Thymus (tissue), 11 donors: ENCODE results near the gene MAGI1. TPM values are rescaled to one million over a fixed set of nuclear protein-coding genes. Genes with fewer than 3 reads are reported as not detected.

Experiments used
- DNase-seq, 9 donors: peaks; one replicate each; pipeline ENCODE4 v3.0.0-alpha.2; 2013; ENCODE audit warnings: low spot score in 9 of 9, low read depth in 6 of 9, missing footprints in 1 of 9
- H3K27ac ChIP-seq, 2 donors: one replicate each; pipeline ENCODE4 v1.5.1; 2013; ENCODE audit warnings: control low read depth in 1 of 2, low read depth in 1 of 2, low read length in 1 of 2, mild to moderate bottlenecking in 1 of 2, moderate library complexity in 1 of 2
- H3K27me3 ChIP-seq, 2 donors: one replicate each; pipeline ENCODE4 v1.5.1; 2013; ENCODE audit warnings: low read length in 1 of 2; ENCODE audit not compliant: control insufficient read depth in 2 of 2, insufficient read depth in 1 of 2
- H3K36me3 ChIP-seq, 2 donors: one replicate each; pipeline ENCODE4 v1.5.1; 2013; ENCODE audit warnings: low read length in 1 of 2, mild to moderate bottlenecking in 1 of 2, moderate library complexity in 1 of 2; ENCODE audit not compliant: control insufficient read depth in 2 of 2, insufficient read depth in 2 of 2
- H3K4me1 ChIP-seq, 2 donors: one replicate each; pipeline ENCODE4 v1.5.1; 2013; ENCODE audit warnings: low read length in 2 of 2; ENCODE audit not compliant: control insufficient read depth in 2 of 2, insufficient read depth in 2 of 2
- H3K4me3 ChIP-seq, 2 donors: one replicate each; pipeline ENCODE4 v1.5.1; 2013; ENCODE audit warnings: low read length in 2 of 2, control low read depth in 1 of 2, mild to moderate bottlenecking in 1 of 2
- H3K9me3 ChIP-seq, 2 donors: one replicate each; pipeline ENCODE4 v1.5.1; 2013; ENCODE audit warnings: low read length in 1 of 2, mild to moderate bottlenecking in 1 of 2; ENCODE audit not compliant: control insufficient read depth in 2 of 2, insufficient read depth in 1 of 2
- WGBS: extraction: QIAGEN DNeasy Blood & Tissue Kit; methylation state at CpG from one replicate; pipeline ENCODE4 v1.1.7; 2013; 5-methylcytosine and 5-hydroxymethylcytosine counted together
- polyA plus RNA-seq: library from polyadenylated mRNA; stranded (reverse); fragments of 200-250 nt; gene quantifications from one replicate; pipeline ENCODE4 v1.2.3, GENCODE V29; 2013
- total RNA-seq: library from RNA; stranded (reverse); fragments of 120-200 nt; gene quantifications from one replicate; pipeline ENCODE4 v1.2.4, GENCODE V29; 2013
- donor health status: healthy.

MAGI1 gene
- total and polyA plus RNA-seq, 2 donors: 5.1 to 6.1 TPM

DNA sequence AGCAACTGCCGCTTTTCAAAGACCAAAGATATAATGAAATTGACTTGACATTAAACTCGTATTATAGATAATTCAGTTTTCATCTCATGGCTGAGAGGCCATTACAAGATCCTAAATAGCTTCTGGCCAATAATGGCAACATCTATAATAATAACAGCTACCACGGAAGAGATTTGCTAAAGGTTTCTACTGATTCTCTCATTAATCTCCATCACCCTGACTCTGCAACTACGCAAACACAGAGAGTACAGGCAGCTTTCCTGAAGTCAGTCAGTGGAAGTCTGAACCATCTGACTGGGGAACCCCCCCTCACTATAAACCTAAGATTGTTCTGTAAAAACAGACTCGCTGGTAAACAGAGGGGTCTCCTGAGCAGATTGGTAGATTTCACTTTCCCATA is 257.1 kb downstream of the MAGI1 start:
- DNase-seq: no peak
- 94% methylated on average over 5 of the region's 5 CpGs for WGBS
- Histone ChIP-seq H3K4me3 (no peak overlapping the region), H3K9me3 (no peaks in the 10 kb centered on the region), H3K27ac (no peak overlapping the region), H3K4me1 (no peaks in the 10 kb centered on the region), H3K36me3 (no peaks in the 10 kb centered on the region), H3K27me3 (no peaks in the 10 kb centered on the region)

DNA sequence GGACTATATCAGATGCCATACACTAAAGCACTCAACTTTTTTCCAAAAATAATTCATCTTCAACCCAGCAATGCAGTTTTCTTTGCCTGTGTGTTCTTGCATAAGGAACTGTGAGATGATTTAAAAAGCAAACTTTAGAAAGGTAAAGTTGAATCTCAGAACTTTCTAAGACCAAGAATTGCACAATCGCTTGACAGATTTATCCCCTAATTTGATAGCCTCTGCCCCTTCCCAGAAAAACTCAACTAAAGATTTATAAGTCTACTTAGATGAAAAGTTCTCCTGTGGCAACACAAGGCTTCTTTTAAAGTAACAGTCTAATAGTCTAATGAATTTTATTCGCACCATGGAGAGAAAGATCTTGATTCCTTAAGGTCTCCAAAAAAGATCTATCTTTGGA is 259.3 kb downstream of the MAGI1 start:
- H3K9me3 ChIP-seq: no peaks in the 10 kb centered on the region
- H3K4me3 ChIP-seq: no peak overlapping the region
- no peaks in the 10 kb centered on the region for H3K27me3 ChIP-seq
- H3K36me3 ChIP-seq: no peaks in the 10 kb centered on the region
- DNase-seq: no peak
- H3K4me1 ChIP-seq: no peaks in the 10 kb centered on the region
- no peak overlapping the region for H3K27ac ChIP-seq
- WGBS: 97% methylated on average over 2 of the region's 2 CpGs

DNA sequence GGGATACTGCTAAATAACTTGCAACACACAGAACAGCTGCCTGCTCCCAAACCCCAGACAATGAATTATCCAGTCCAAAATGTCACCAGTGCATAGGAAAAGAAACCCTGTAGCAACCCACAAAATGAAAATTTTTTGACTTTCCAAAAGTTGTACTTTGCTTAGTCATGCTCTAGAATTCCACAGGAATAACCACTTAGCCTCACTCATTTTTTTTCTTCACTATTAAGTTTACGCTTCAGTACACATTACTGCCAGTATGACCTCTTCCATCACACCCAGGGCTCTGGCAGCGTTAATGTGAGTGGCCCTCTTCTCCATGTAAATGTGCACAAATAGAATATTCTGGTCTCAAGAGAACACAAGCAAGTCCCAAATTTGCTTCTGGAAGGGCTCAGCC is 259.8 kb downstream of the MAGI1 start:
- DNase-seq: no peak
- no peaks in the 10 kb centered on the region for H3K36me3 ChIP-seq
- no peaks in the 10 kb centered on the region for H3K9me3 ChIP-seq
- no peaks in the 10 kb centered on the region for H3K4me1 ChIP-seq
- H3K27me3 ChIP-seq: no peaks in the 10 kb centered on the region
- H3K27ac ChIP-seq: no peak overlapping the region
- 95% methylated on average over 2 of the region's 2 CpGs for WGBS
- H3K4me3 ChIP-seq: no peak overlapping the region

DNA sequence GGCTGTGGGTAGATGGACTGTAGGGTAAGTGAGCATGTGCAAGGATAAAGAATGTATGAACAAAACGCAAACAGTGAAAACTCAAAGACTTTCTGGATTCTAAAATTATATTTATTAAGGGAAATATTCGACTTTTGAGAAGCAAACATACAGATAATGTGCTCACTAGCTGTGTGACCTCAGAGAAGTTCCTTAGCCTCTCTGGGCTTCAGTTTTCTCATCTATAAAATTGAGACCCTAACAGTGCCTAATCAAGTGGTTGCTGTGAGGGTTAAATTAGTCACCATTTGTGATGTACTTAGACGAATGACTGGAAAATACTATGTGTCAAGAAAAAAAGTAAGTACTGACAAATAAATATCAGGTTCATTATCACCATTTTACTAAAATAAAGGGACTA is 261.7 kb downstream of the MAGI1 start:
- Histone ChIP-seq H3K9me3 (no peaks in the 10 kb centered on the region), H3K36me3 (no peaks in the 10 kb centered on the region), H3K4me3 (no peak overlapping the region), H3K27ac (no peak overlapping the region), H3K4me1 (no peaks in the 10 kb centered on the region), H3K27me3 (no peaks in the 10 kb centered on the region)
- 88% methylated on average over 3 of the region's 3 CpGs for WGBS
- DNase-seq: no peak

DNA sequence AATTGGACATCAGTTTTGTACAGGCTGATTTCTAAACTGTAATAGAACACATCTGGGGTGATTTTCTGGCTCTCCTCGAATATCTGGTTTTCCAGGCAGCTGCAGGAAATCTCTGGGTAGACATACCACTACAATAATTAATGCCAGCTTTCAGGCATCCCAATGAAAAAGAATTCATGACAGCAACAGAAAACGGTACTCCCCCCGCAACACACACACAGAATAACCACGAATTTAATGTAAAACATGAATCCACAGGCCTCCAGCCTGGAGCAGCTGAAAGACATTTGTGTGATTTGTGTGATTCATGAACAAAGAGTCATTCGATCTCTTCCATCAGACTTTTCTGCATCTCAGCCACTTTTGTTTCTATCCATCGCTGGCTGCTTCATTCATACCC is 262.2 kb downstream of the MAGI1 start:
- H3K4me1 ChIP-seq: no peaks in the 10 kb centered on the region
- H3K36me3 ChIP-seq: no peaks in the 10 kb centered on the region
- no peak overlapping the region for H3K4me3 ChIP-seq
- no peaks in the 10 kb centered on the region for H3K27me3 ChIP-seq
- WGBS: 90% methylated on average over 6 of the region's 6 CpGs
- no peak for DNase-seq
- H3K27ac ChIP-seq: no peak overlapping the region
- no peaks in the 10 kb centered on the region for H3K9me3 ChIP-seq

GRCh38 chr3:65776081-65776480 is 262.6 kb downstream of the MAGI1 start:
- DNase-seq: no peak
- H3K27me3 ChIP-seq: no peaks in the 10 kb centered on the region
- H3K9me3 ChIP-seq: no peaks in the 10 kb centered on the region
- H3K4me3 ChIP-seq: no peak overlapping the region
- H3K36me3 ChIP-seq: no peaks in the 10 kb centered on the region
- H3K4me1 ChIP-seq: no peaks in the 10 kb centered on the region
- no peak overlapping the region for H3K27ac ChIP-seq

DNA sequence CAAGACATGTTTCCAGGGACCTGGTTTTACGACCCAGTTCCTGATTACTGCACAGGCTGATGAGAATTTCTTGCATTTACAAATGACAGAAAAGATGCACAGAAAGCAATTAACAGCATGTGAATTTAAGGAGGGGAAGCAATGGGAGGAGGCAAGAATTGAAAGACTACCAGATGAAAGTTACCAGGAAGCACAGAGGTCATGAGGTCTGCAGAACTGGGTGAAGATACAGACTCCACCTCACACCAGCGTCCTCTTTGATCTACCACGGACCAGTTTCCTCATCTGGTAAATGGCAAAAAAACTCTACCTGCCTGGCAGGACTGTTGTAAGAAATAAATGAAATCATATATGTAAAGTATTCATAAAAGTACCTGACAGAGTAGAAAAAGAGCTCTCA is 266.0 kb downstream of the MAGI1 start:
- no peaks in the 10 kb centered on the region for H3K9me3 ChIP-seq
- H3K27me3 ChIP-seq: no peaks in the 10 kb centered on the region
- no peak overlapping the region for H3K4me3 ChIP-seq
- H3K27ac ChIP-seq: no peak overlapping the region
- H3K36me3 ChIP-seq: no peaks in the 10 kb centered on the region
- DNase-seq: no peak
- H3K4me1 ChIP-seq: no peaks in the 10 kb centered on the region
- WGBS: 82% methylated on average over 3 of the region's 3 CpGs

DNA sequence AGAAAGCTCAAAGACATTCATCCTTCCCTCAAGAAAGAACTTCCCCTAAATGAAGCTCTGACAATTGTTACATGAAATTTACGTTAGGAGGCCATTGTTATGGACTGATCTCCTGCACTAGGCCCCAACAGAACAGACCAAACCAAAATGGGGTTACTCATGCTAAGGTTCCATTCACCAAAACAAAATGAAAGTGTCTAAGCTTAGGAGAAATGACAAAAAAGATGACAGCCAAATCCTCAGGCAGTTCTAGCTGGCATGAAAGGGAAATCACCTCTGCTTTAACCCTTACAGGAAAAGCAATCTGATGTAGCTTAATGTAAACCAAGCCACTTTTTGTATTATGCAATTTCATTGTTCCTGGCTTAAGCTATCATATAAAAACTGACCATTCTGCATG is 271.2 kb downstream of the MAGI1 start:
- DNase-seq: no peak
- H3K27ac ChIP-seq: no peak overlapping the region
- H3K4me3 ChIP-seq: no peak overlapping the region
- no peaks in the 10 kb centered on the region for H3K27me3 ChIP-seq
- no peaks in the 10 kb centered on the region for H3K4me1 ChIP-seq
- no peaks in the 10 kb centered on the region for H3K9me3 ChIP-seq
- 88% methylated on average over 1 of the region's 1 CpG for WGBS
- H3K36me3 ChIP-seq: no peaks in the 10 kb centered on the region

DNA sequence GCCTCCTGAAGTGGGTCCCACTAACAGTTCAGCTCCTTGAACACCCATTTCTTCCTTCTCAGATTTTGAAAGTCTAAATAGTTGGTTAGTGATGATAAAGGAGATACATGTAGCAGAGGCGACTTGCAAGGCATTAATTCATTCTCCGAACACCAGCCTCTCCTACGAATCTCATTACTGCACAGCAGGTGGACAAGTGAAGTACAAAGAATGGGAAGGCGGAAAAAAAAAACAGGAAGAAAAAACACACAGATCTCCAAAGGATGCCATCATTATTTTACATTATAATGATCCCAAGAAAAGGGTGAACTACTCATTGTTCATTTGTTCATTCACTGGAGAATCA is 276.5 kb downstream of the MAGI1 start:
- WGBS: 95% methylated on average over 4 of the region's 4 CpGs
- Histone ChIP-seq H3K27me3 (no peaks in the 10 kb centered on the region), H3K9me3 (no peaks in the 10 kb centered on the region), H3K27ac (no peak overlapping the region), H3K36me3 (no peaks in the 10 kb centered on the region), H3K4me3 (no peak overlapping the region), H3K4me1 (no peaks in the 10 kb centered on the region)
- DNase-seq: no peak
